GM18867 (cell line): Measurements from ENCODE around the gene IGFBP1.
A peak's percentile ranks its signal among the peaks of the same experiment; 100 is the strongest.

ENCODE experiments used
- ATAC-seq: cut with Tn5 transposase; IDR thresholded peaks from one replicate; pipeline ENCODE4 v1.9.1; 2021; ENCODE audit warnings: mild to moderate bottlenecking, moderate library complexity; ENCODE audit not compliant: unreplicated experiment

IGFBP1 gene

GRCh38 chr7:45898222-45898621 is 9.9 kb downstream of the IGFBP1 start:
- ATAC-seq: no peak

- ATAC-seq: no peak
Measured at GRCh38 chr7:45901566-45901965, 13.3 kb downstream of the IGFBP1 start.

GRCh38 chr7:45902820-45903219 is 14.5 kb downstream of the IGFBP1 start:
- no peak for ATAC-seq

- ATAC-seq: no peak
Measured at GRCh38 chr7:45909561-45909960, 21.3 kb downstream of the IGFBP1 start.

- no peak for ATAC-seq
Measured at GRCh38 chr7:45910855-45911254, 22.6 kb downstream of the IGFBP1 start.

GRCh38 chr7:45911311-45911710 is 23.0 kb downstream of the IGFBP1 start:
- no peak for ATAC-seq

- no peak for ATAC-seq
Measured at GRCh38 chr7:45912972-45913371, 24.7 kb downstream of the IGFBP1 start.

- ATAC-seq: no peak
Measured at GRCh38 chr7:45914911-45915310, 26.6 kb downstream of the IGFBP1 start.

- no peak for ATAC-seq
Measured at GRCh38 chr7:45915606-45916005, 27.3 kb downstream of the IGFBP1 start.

GRCh38 chr7:45917064-45917463 is 28.8 kb downstream of the IGFBP1 start:
- no peak for ATAC-seq

- ATAC-seq: peak; percentile 66
Measured at GRCh38 chr7:45917658-45918057, 29.4 kb downstream of the IGFBP1 start.

GRCh38 chr7:45918556-45918955 is 30.3 kb downstream of the IGFBP1 start:
- no peak for ATAC-seq

- no peak for ATAC-seq
Measured at GRCh38 chr7:45919231-45919784, 31.0 kb downstream of the IGFBP1 start.

GRCh38 chr7:45919993-45920459 is 31.7 kb downstream of the IGFBP1 start:
- ATAC-seq: no peak

- no peak for ATAC-seq
Measured at GRCh38 chr7:45920502-45921380, 32.5 kb downstream of the IGFBP1 start, which contains the start of gene IGFBP3. Gene IGFBP3, minus strand, starts transcription at chr7:45921272. Its CDS starts 132 bp downstream, at chr7:45921140.

- no peak for ATAC-seq
Measured at GRCh38 chr7:45921381-45921698, 33.1 kb downstream of the IGFBP1 start.

- ATAC-seq: no peak
Measured at GRCh38 chr7:45921699-45922519, 33.6 kb downstream of the IGFBP1 start.

GRCh38 chr7:45922810-45923209 is 34.5 kb downstream of the IGFBP1 start:
- ATAC-seq: no peak

GRCh38 chr7:45923290-45923689 is 35.0 kb downstream of the IGFBP1 start:
- ATAC-seq: no peak

GRCh38 chr7:45923818-45924217 is 35.5 kb downstream of the IGFBP1 start:
- no peak for ATAC-seq

- ATAC-seq: no peak
Measured at GRCh38 chr7:45924283-45924682, 36.0 kb downstream of the IGFBP1 start.

GRCh38 chr7:45927721-45928120 is 39.4 kb downstream of the IGFBP1 start:
- ATAC-seq: no peak
